HepG2 (cell line): ENCODE results near the gene CGREF1. TPM values are rescaled to one million over a fixed set of nuclear protein-coding genes. Genes with fewer than 3 reads are reported as not detected.

ENCODE experiments used
- ATAC-seq: fragments of 200-7000 bp; cut with Tn5 transposase; 3 replicates; pipeline ENCODE4 v1.9.1; 2020; ENCODE audit warnings: mild to moderate bottlenecking, moderate library complexity
- BruUV-seq: library from RNA; stranded (reverse); fragments of 400-500 nt; replicated peaks from 2 replicates; lab custom pipeline; 2021; lab: Mats Ljungman, UMichigan
- CTCF ChIA-PET: fragments of 300-600 bp; formaldehyde crosslinking; extraction: SDS; loops from one replicate; lab custom pipeline; 2021; ENCODE audit warnings: low total read pairs, inconsistent platforms, low intra/inter-chr PET ratio; lab: Yijun Ruan, JAX
- POLR2A ChIA-PET: fragments of 350-600 bp; sonication (Branson Sonifier 250); formaldehyde crosslinking; loops from one replicate; lab custom pipeline; 2020; ENCODE audit warnings: antibody characterized with exemption, inconsistent platforms; lab: Yijun Ruan, JAX
- DNase-seq: peaks from one replicate; pipeline ENCODE4 v3.0.0-alpha.2; 2015; ENCODE audit warnings: low spot score
- FAIRE-seq: peaks from 3 replicates; lab custom pipeline; 2011; peaks lifted over from hg19 to GRCh38; lab: Jason Lieb, UNC
- H2AFZ ChIP-seq: one replicate; pipeline ENCODE4 v1.6.1; 2011; ENCODE audit warnings: low read length, inconsistent platforms
- H3K27ac ChIP-seq: fragments of 300-600 bp; 3 replicates; pipeline ENCODE4 v1.8.0; 2011; ENCODE audit warnings: mixed run types, mild to moderate bottlenecking, mixed read lengths, low read length, inconsistent platforms; ENCODE audit not compliant: insufficient read depth; ENCODE audit errors: extremely low read length
- H3K27me3 ChIP-seq, 2 experiments: fragments of 200-600 bp in 1 of 2; 2 replicates in 1 of 2; 3 replicates in 1 of 2; pipeline versions ENCODE4 v1.6.0 to v1.8.0; 2011; ENCODE audit warnings: low read length in 2 of 2, mild to moderate bottlenecking in 2 of 2, moderate library complexity in 2 of 2, inconsistent platforms in 1 of 2; ENCODE audit not compliant: insufficient read depth in 2 of 2, control insufficient read depth in 1 of 2
- H3K36me3 ChIP-seq, 2 experiments: fragments of 200-600 bp in 1 of 2; replicated peaks in 1 of 2; 2 replicates in 1 of 2; 3 replicates in 1 of 2; pipeline versions ENCODE4 v1.5.1 to v1.8.0; 2011; ENCODE audit warnings: low read length in 2 of 2, inconsistent platforms in 1 of 2; ENCODE audit not compliant: insufficient read depth in 2 of 2, control insufficient read depth in 1 of 2
- H3K4me1 ChIP-seq: 2 replicates; pipeline ENCODE4 v1.5.1; 2012; ENCODE audit warnings: low read length, inconsistent platforms; ENCODE audit not compliant: insufficient read depth
- H3K4me2 ChIP-seq: 2 replicates; pipeline ENCODE4 v1.6.0; 2011; ENCODE audit warnings: low read depth, low read length, inconsistent platforms
- H3K4me3 ChIP-seq, 3 experiments: fragments of 200-600 bp in 1 of 3; sonication (generic), shearing (Covaris generic) in 1 of 3; replicated peaks in 1 of 3; 2 replicates each; pipeline ENCODE4 v1.5.1; 2011 to 2016; ENCODE audit warnings: low read length in 3 of 3, inconsistent platforms in 2 of 3, low read depth in 2 of 3, mild to moderate bottlenecking in 2 of 3, control low read depth in 1 of 3, mixed read lengths in 1 of 3; ENCODE audit not compliant: insufficient read depth in 1 of 3
- H3K79me2 ChIP-seq: one replicate; pipeline ENCODE4 v1.6.1; 2011; ENCODE audit warnings: low read length, inconsistent platforms; ENCODE audit not compliant: insufficient read depth
- H3K9ac ChIP-seq: 2 replicates; pipeline ENCODE4 v1.6.0; 2011; ENCODE audit warnings: mild to moderate bottlenecking, low read depth, low read length, inconsistent platforms; ENCODE audit not compliant: insufficient read depth
- H3K9me3 ChIP-seq: 2 replicates; pipeline ENCODE4 v1.5.1; 2012; ENCODE audit warnings: mild to moderate bottlenecking, low read length
- H4K20me1 ChIP-seq: 2 replicates; pipeline ENCODE4 v1.6.0; 2011; ENCODE audit warnings: inconsistent platforms, mild to moderate bottlenecking, low read length, moderate library complexity; ENCODE audit not compliant: insufficient read depth
- AGO2 ChIP-seq: fragments of 200-400 bp; formaldehyde crosslinking; optimal IDR thresholded peaks from 2 replicates; pipeline ENCODE3; 2017; ENCODE audit warnings: mild to moderate bottlenecking, low read depth, low read length, moderate library complexity
- RFXAP ChIP-seq: sonication (generic); formaldehyde crosslinking; IDR thresholded peaks from 2 replicates; pipeline ENCODE4 v1.4.0; 2020; ENCODE audit warnings: missing genetic modification reagents, borderline replicate concordance
- TARDBP ChIP-seq: sonication (generic); formaldehyde crosslinking; IDR thresholded peaks from 2 replicates; pipeline ENCODE4 v1.8.0; 2022; ENCODE audit warnings: mild to moderate bottlenecking, missing genetic modification reagents
- TMF1 ChIP-seq: sonication (generic); formaldehyde crosslinking; IDR thresholded peaks from 2 replicates; pipeline ENCODE4 v1.8.1; 2022; ENCODE audit warnings: low read depth, missing genetic modification reagents
- ZNF460 ChIP-seq: sonication (generic); formaldehyde crosslinking; IDR thresholded peaks from 2 replicates; pipeline ENCODE4 v1.5.1; 2020; ENCODE audit warnings: missing genetic modification reagents, mild to moderate bottlenecking, borderline replicate concordance
- ZNF496 ChIP-seq: sonication (generic); formaldehyde crosslinking; IDR thresholded peaks from 2 replicates; pipeline ENCODE4 v1.8.1; 2023; ENCODE audit warnings: mild to moderate bottlenecking, moderate library complexity, missing genetic modification reagents; ENCODE audit not compliant: insufficient replicate concordance
- ZNF747 ChIP-seq: sonication (generic); formaldehyde crosslinking; IDR thresholded peaks from 2 replicates; pipeline ENCODE4 v1.8.1; 2023; ENCODE audit warnings: missing genetic modification reagents, mild to moderate bottlenecking, borderline replicate concordance
- WGBS: methylation state at CpG from one replicate; pipeline ENCODE4 v1.1.6; 2017; ENCODE audit warnings: low lambda C conversion rate; 5-methylcytosine and 5-hydroxymethylcytosine counted together
- in situ Hi-C: cut with HindIII; loops from 2 replicates; pipeline ENCODE4 v1.10.0; 2017; ENCODE audit warnings: low pct_unique_long_range_greater_than_20kb; ENCODE audit not compliant: extremely low pct_ligation_motif_present
- intact Hi-C: fragments of 100-400 bp; cut with micrococcal nuclease; formaldehyde crosslinking; loops from one replicate; pipeline ENCODE4 v1.10.0; 2022; ENCODE audit not compliant: unreplicated experiment
- polyA plus RNA-seq, 8 experiments: library from polyadenylated mRNA; depleted of rRNA in 3 of 8; stranded (reverse) in 7 of 8; unstranded in 1 of 8; fragments of >200 nt; fragmentation: Illumina TruSeq in 4 of 8; extraction: Trizol in 4 of 8; gene quantifications; 2 replicates each; pipeline versions ENCODE4 v1.2.1 to v1.2.3, GENCODE V29; 2011 to 2016; ENCODE audit warnings: low read depth in 4 of 8, missing spikeins in 1 of 8, mixed read lengths in 1 of 8; ENCODE audit not compliant: insufficient read depth in 1 of 8
- total RNA-seq, 5 experiments: library from RNA; depleted of rRNA; stranded (reverse); fragments of >200 nt; fragmentation: Illumina TruSeq; extraction: Trizol; gene quantifications; 2 replicates each; pipeline ENCODE4 v1.2.3, GENCODE V29; 2016; ENCODE audit warnings: low read depth in 1 of 5
- TF ChIP-seq, protein P1 (sequence below): fragments of 450-650 bp; IDR thresholded peaks from 2 replicates; pipeline ENCODE4 v1.6.1; 2016
- TF ChIP-seq, protein P2 (sequence below): sonication (generic); formaldehyde crosslinking; IDR thresholded peaks from 2 replicates; pipeline ENCODE4 v1.4.0; 2020; ENCODE audit warnings: missing genetic modification reagents

CGREF1 gene
- total and polyA plus RNA-seq, 2 of the 13 experiments (the other 11 are each of a cell fraction or from before 2014, with no cell fraction given): 13.9 to 23.4 TPM

DNA sequence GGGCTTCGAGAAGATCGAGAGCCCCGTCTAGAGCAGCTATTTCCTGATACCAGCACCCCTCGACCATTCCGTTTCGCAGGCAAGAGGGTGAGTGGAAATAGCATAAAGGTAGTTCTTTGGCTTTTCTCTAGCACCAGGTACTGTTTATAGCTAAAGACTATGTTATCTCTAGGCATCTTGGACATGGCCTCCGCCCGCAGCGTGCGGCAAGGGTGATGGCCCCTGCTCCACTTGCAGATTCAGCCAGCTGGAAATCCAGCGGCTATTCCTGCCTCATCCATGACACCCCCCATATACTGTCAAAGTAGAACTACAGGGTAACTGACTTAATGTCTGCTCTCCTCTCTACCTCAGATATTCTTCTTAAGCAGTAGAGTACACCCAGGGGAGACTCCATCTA, 64.2 kb downstream of the CGREF1 start:
- H3K4me1 ChIP-seq: peaks cover 14% of the 10 kb centered on the region
- no peak overlapping the region for H3K27ac ChIP-seq
- 96% methylated on average over 11 of the region's 11 CpGs for WGBS
- FAIRE-seq (no peak), DNase-seq (no peak), ATAC-seq (no peak)
- H3K4me3 ChIP-seq: no peak overlapping the region
- peaks cover 3% of the 10 kb centered on the region; the same call in 1 of the 2 replicates for H4K20me1 ChIP-seq
- H3K9me3 ChIP-seq: no peaks in the 10 kb centered on the region
- ChIA-PET POLR2A (interaction anchor here (1.4 to 6.4 kb wide), 3 partner anchors 17 to 29 kb away, joined by 3 to 88 read pairs (median 58); partner anchors contain the start of genes EMILIN1 and OST4), CTCF (no interaction called here)
- H3K4me2 ChIP-seq: no peak overlapping the region
- no peak overlapping the region for H3K9ac ChIP-seq
- no peak for TF ChIP-seq ZNF496 (CRISPR knock-in tag)
- no peak for TF ChIP-seq TMF1 (CRISPR knock-in tag)
- no peak for TF ChIP-seq AGO2
- in situ Hi-C loops: no loop called here
- no TSS peak for BruUV-seq
- H3K79me2 ChIP-seq: peaks cover 8% of the 10 kb centered on the region
- H3K27me3 ChIP-seq: no peaks in the 10 kb centered on the region; a peak in 1 of 5 replicates
- no peak overlapping the region for H2AFZ ChIP-seq
- intact Hi-C loops: no loop called here
- H3K36me3 ChIP-seq: peaks cover 15 to 63% of the 10 kb centered on the region in 2 experiments

DNA sequence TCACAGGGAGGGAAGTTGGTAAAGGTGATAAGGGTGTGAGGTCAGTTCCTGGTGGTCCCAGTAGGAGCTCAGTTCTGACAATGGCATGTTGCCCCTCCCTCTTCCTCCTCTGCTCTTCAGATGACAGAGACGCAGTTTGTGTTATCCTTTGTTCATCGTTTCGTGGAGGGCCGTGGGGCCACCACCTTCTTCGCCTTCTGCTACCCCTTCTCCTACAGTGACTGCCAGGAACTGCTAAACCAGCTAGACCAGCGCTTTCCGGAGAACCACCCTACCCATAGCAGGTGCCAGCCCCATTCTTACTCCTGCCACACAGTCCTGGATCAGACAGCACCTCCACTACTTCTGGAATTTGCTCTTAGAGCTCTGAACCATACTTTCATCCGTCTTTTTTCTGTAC, 65.2 kb downstream of the CGREF1 start:
- H3K4me2 ChIP-seq: no peak overlapping the region
- H2AFZ ChIP-seq: no peak overlapping the region
- H3K27me3 ChIP-seq: no peaks in the 10 kb centered on the region; a peak in 1 of 5 replicates
- no peak overlapping the region for H3K4me3 ChIP-seq
- H4K20me1 ChIP-seq: peaks cover 3% of the 10 kb centered on the region; the same call in 1 of the 2 replicates
- in situ Hi-C loops: no loop called here
- BruUV-seq: no TSS peak
- ChIA-PET CTCF (no interaction called here), POLR2A (interaction anchor here (0.9 to 6.4 kb wide), 3 partner anchors 18 to 33 kb away, joined by 3 to 88 read pairs (median 58); partner anchors contain the start of genes EMILIN1 and OST4)
- no peak for FAIRE-seq
- H3K79me2 ChIP-seq: peaks cover 8% of the 10 kb centered on the region
- TF ChIP-seq, protein P1, sequence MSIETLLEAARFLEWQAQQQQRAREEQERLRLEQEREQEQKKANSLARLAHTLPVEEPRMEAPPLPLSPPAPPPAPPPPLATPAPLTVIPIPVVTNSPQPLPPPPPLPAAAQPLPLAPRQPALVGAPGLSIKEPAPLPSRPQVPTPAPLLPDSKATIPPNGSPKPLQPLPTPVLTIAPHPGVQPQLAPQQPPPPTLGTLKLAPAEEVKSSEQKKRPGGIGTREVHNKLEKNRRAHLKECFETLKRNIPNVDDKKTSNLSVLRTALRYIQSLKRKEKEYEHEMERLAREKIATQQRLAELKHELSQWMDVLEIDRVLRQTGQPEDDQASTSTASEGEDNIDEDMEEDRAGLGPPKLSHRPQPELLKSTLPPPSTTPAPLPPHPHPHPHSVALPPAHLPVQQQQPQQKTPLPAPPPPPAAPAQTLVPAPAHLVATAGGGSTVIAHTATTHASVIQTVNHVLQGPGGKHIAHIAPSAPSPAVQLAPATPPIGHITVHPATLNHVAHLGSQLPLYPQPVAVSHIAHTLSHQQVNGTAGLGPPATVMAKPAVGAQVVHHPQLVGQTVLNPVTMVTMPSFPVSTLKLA: no peak
- TF ChIP-seq RFXAP: no peak
- no peak for TF ChIP-seq ZNF460 (CRISPR knock-in tag)
- TF ChIP-seq ZNF747: no peak
- TF ChIP-seq TARDBP (CRISPR knock-in tag): no peak
- TF ChIP-seq, protein P2, sequence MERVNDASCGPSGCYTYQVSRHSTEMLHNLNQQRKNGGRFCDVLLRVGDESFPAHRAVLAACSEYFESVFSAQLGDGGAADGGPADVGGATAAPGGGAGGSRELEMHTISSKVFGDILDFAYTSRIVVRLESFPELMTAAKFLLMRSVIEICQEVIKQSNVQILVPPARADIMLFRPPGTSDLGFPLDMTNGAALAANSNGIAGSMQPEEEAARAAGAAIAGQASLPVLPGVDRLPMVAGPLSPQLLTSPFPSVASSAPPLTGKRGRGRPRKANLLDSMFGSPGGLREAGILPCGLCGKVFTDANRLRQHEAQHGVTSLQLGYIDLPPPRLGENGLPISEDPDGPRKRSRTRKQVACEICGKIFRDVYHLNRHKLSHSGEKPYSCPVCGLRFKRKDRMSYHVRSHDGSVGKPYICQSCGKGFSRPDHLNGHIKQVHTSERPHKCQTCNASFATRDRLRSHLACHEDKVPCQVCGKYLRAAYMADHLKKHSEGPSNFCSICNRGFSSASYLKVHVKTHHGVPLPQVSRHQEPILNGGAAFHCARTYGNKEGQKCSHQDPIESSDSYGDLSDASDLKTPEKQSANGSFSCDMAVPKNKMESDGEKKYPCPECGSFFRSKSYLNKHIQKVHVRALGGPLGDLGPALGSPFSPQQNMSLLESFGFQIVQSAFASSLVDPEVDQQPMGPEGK (CRISPR knock-in tag): no peak
- TF ChIP-seq, all 625 proteins: peak for 0
- H3K27ac ChIP-seq: no peak overlapping the region
- no peak for DNase-seq
- 95% methylated on average over 8 of the region's 8 CpGs for WGBS
- no peaks in the 10 kb centered on the region for H3K9me3 ChIP-seq
- H3K9ac ChIP-seq: no peak overlapping the region
- intact Hi-C loops: no loop called here
- peaks cover 24% of the 10 kb centered on the region for H3K4me1 ChIP-seq
- ATAC-seq: no peak
- H3K36me3 ChIP-seq: peaks cover 13 to 54% of the 10 kb centered on the region in 2 experiments
